IMR-90 (cell line): Measurements from ENCODE around the gene SSTR1. TPM values are rescaled to one million over a fixed set of nuclear protein-coding genes. Genes with fewer than 3 reads are reported as not detected.

ENCODE experiments used
- ATAC-seq: fragments of 200-7000 bp; cut with Tn5 transposase; 2 replicates; pipeline ENCODE4 v1.9.1; 2020; ENCODE audit warnings: low read depth, mild to moderate bottlenecking, moderate library complexity
- BruUV-seq: library from RNA; stranded (reverse); fragments of 400-500 nt; replicated peaks from 2 replicates; lab custom pipeline; 2021; lab: Mats Ljungman, UMichigan
- CTCF ChIA-PET: fragments of 300-600 bp; formaldehyde crosslinking; extraction: SDS; loops from one replicate; lab custom pipeline; 2021; ENCODE audit warnings: antibody characterized with exemption; lab: Yijun Ruan, JAX
- POLR2A ChIA-PET: fragments of 300-600 bp; sonication (Branson Sonifier 250); formaldehyde crosslinking; loops from one replicate; lab custom pipeline; 2022; ENCODE audit warnings: antibody characterized with exemption; ENCODE audit not compliant: unreplicated experiment; lab: Charles Lee
- DNase-seq: peaks from one replicate; pipeline ENCODE4 v3.0.0; 2013
- H2AFZ ChIP-seq: replicated peaks from 2 replicates; pipeline ENCODE3; 2013; ENCODE audit warnings: low read length, mild to moderate bottlenecking; ENCODE audit not compliant: poor library complexity
- H2AK5ac ChIP-seq: 2 replicates; pipeline ENCODE4 v1.6.1; 2013; ENCODE audit warnings: low read depth, low read length, inconsistent platforms
- H2AK9ac ChIP-seq: replicated peaks from 2 replicates; pipeline ENCODE3; 2013; ENCODE audit warnings: mild to moderate bottlenecking, low read depth, low read length, moderate library complexity; ENCODE audit not compliant: poor library complexity
- H2BK120ac ChIP-seq: 2 replicates; pipeline ENCODE4 v1.6.1; 2013; ENCODE audit warnings: low read depth, low read length, inconsistent platforms
- H2BK15ac ChIP-seq: 3 replicates; pipeline ENCODE4 v1.6.1; 2013; ENCODE audit warnings: low read depth, low read length, inconsistent platforms
- H2BK20ac ChIP-seq: 2 replicates; pipeline ENCODE4 v1.6.1; 2013; ENCODE audit warnings: low read depth, mild to moderate bottlenecking, inconsistent platforms, low read length, moderate library complexity
- H2BK5ac ChIP-seq: 2 replicates; pipeline ENCODE4 v1.6.1; 2013; ENCODE audit warnings: mild to moderate bottlenecking, low read depth, low read length, inconsistent platforms; ENCODE audit not compliant: poor library complexity, severe bottlenecking
- H3K14ac ChIP-seq: replicated peaks from 2 replicates; pipeline ENCODE4 v1.6.1; 2013; ENCODE audit warnings: low read depth, low read length, inconsistent platforms
- H3K18ac ChIP-seq: 2 replicates; pipeline ENCODE4 v1.6.1; 2013; ENCODE audit warnings: low read depth, low read length, control low read depth
- H3K23ac ChIP-seq: 2 replicates; pipeline ENCODE4 v1.6.1; 2013; ENCODE audit warnings: low read depth, low read length, inconsistent platforms
- H3K27ac ChIP-seq: 2 replicates; pipeline ENCODE4 v1.5.1; 2013; ENCODE audit warnings: mild to moderate bottlenecking, control low read depth, low read length; ENCODE audit not compliant: insufficient read depth
- H3K27me3 ChIP-seq: 2 replicates; pipeline ENCODE4 v1.6.1; 2013; ENCODE audit warnings: low read length; ENCODE audit not compliant: control insufficient read depth, insufficient read depth
- H3K36me3 ChIP-seq: 2 replicates; pipeline ENCODE4 v1.6.1; 2013; ENCODE audit warnings: low read length, mixed read lengths; ENCODE audit not compliant: control insufficient read depth, insufficient read depth
- H3K4ac ChIP-seq: 2 replicates; pipeline ENCODE4 v1.6.1; 2013; ENCODE audit warnings: low read depth, low read length, inconsistent platforms
- H3K4me1 ChIP-seq: 2 replicates; pipeline ENCODE4 v1.6.1; 2013; ENCODE audit warnings: low read length, mixed read lengths; ENCODE audit not compliant: control insufficient read depth, insufficient read depth
- H3K4me2 ChIP-seq: 2 replicates; pipeline ENCODE4 v1.6.1; 2013; ENCODE audit warnings: low read depth, mild to moderate bottlenecking, control low read depth, low read length, moderate library complexity
- H3K4me3 ChIP-seq: 2 replicates; pipeline ENCODE4 v1.5.1; 2013; ENCODE audit warnings: low read depth, mild to moderate bottlenecking, control low read depth, low read length, moderate library complexity; ENCODE audit not compliant: insufficient read depth
- H3K56ac ChIP-seq: 2 replicates; pipeline ENCODE4 v1.6.1; 2013; ENCODE audit warnings: low read length, inconsistent platforms; ENCODE audit not compliant: insufficient read depth; ENCODE audit errors: extremely low read depth
- H3K79me1 ChIP-seq, 2 experiments: 2 replicates each; pipeline ENCODE4 v1.6.1; 2013; ENCODE audit warnings: low read length in 2 of 2, inconsistent platforms in 1 of 2, low read depth in 1 of 2
- H3K9ac ChIP-seq: 2 replicates; pipeline ENCODE4 v1.6.1; 2013; ENCODE audit warnings: low read depth, low read length, control low read depth
- H3K9me1 ChIP-seq: 2 replicates; pipeline ENCODE4 v1.6.1; 2013; ENCODE audit warnings: low read length, inconsistent platforms; ENCODE audit not compliant: insufficient read depth
- H3K9me3 ChIP-seq: 2 replicates; pipeline ENCODE4 v1.6.1; 2013; ENCODE audit warnings: low read length; ENCODE audit not compliant: control insufficient read depth, insufficient read depth
- H4K20me1 ChIP-seq: 2 replicates; pipeline ENCODE4 v1.6.1; 2013; ENCODE audit warnings: low read length, inconsistent platforms; ENCODE audit not compliant: insufficient read depth
- H4K5ac ChIP-seq: 2 replicates; pipeline ENCODE4 v1.6.1; 2013; ENCODE audit warnings: mild to moderate bottlenecking, low read depth, low read length, control low read depth
- H4K8ac ChIP-seq, 2 experiments: 2 replicates each; pipeline ENCODE4 v1.6.1; 2013; ENCODE audit warnings: low read depth in 2 of 2, low read length in 2 of 2, control low read depth in 1 of 2, inconsistent platforms in 1 of 2
- H4K91ac ChIP-seq: 2 replicates; pipeline ENCODE4 v1.6.1; 2013; ENCODE audit warnings: low read depth, low read length, inconsistent platforms; ENCODE audit not compliant: insufficient read depth
- BHLHE40 ChIP-seq: fragments of 150-350 bp; IDR thresholded peaks from 2 replicates; pipeline ENCODE4 v1.6.1; 2016; ENCODE audit warnings: mild to moderate bottlenecking, low read depth, low read length
- CEBPB ChIP-seq: IDR thresholded peaks from 2 replicates; pipeline ENCODE4 v1.6.1; 2012; ENCODE audit warnings: low read depth, low read length, improper control_type of control experiment
- CHD1 ChIP-seq: IDR thresholded peaks from 2 replicates; pipeline ENCODE4 v1.6.1; 2012; ENCODE audit warnings: low read depth, low read length, improper control_type of control experiment
- CTCF ChIP-seq: conservative IDR thresholded peaks from 2 replicates; pipeline ENCODE4 v1.5.1; 2012; ENCODE audit warnings: mild to moderate bottlenecking, low read depth, low read length, improper control_type of control experiment
- ELK1 ChIP-seq: fragments of 150-350 bp; IDR thresholded peaks from 2 replicates; pipeline ENCODE4 v1.6.1; 2016; ENCODE audit warnings: low read depth, mild to moderate bottlenecking, low read length, moderate library complexity, borderline replicate concordance
- FOS ChIP-seq: fragments of 150-350 bp; IDR thresholded peaks from 2 replicates; pipeline ENCODE4 v1.6.1; 2016; ENCODE audit warnings: low read depth, low read length
- MAFK ChIP-seq: IDR thresholded peaks from 2 replicates; pipeline ENCODE4 v1.6.1; 2012; ENCODE audit warnings: low read depth, low read length, improper control_type of control experiment
- MAZ ChIP-seq: IDR thresholded peaks from 2 replicates; pipeline ENCODE4 v1.6.1; 2012; ENCODE audit warnings: low read depth, mild to moderate bottlenecking, low read length, improper control_type of control experiment, moderate library complexity, borderline replicate concordance
- MXI1 ChIP-seq: IDR thresholded peaks from 2 replicates; pipeline ENCODE4 v1.6.1; 2012; ENCODE audit warnings: low read depth, mild to moderate bottlenecking, low read length, moderate library complexity, borderline replicate concordance
- POLR2A ChIP-seq: IDR thresholded peaks from 2 replicates; pipeline ENCODE4 v1.6.1; 2012; ENCODE audit warnings: mild to moderate bottlenecking, low read depth, low read length
- RAD21 ChIP-seq: IDR thresholded peaks from 2 replicates; pipeline ENCODE4 v1.6.1; 2012; ENCODE audit warnings: low read length, improper control_type of control experiment
- RCOR1 ChIP-seq: IDR thresholded peaks from 2 replicates; pipeline ENCODE4 v1.6.1; 2012; ENCODE audit warnings: mild to moderate bottlenecking, low read length, improper control_type of control experiment; ENCODE audit not compliant: insufficient replicate concordance
- RFX5 ChIP-seq: IDR thresholded peaks from 2 replicates; pipeline ENCODE4 v1.8.0; 2012; ENCODE audit warnings: low read depth, mild to moderate bottlenecking, low read length, moderate library complexity
- dilution Hi-C: fragments of 300-500 bp; cut with HindIII; formaldehyde crosslinking; loops from one replicate; pipeline ENCODE4 v1.14.3; 2018; ENCODE audit warnings: low sequenced_read_pairs; ENCODE audit not compliant: unreplicated experiment
- in situ Hi-C: fragments of 300-500 bp; cut with MboI; formaldehyde crosslinking; loops from 3 replicates; pipeline ENCODE4 v1.14.3; 2019; ENCODE audit warnings: low sequenced_read_pairs, inconsistent platforms, mixed read lengths
- intact Hi-C: fragments of 100-400 bp; cut with micrococcal nuclease; formaldehyde crosslinking; loops from 2 replicates; pipeline ENCODE4 v1.10.0; 2022
- polyA plus RNA-seq, 3 experiments: library from polyadenylated mRNA; depleted of rRNA; stranded (reverse); fragments of >200 nt; gene quantifications; 2 replicates each; pipeline ENCODE4 v1.2.3, GENCODE V29; 2012; ENCODE audit warnings: low replicate concordance in 1 of 3
- total RNA-seq: library from RNA; depleted of rRNA; stranded (reverse); fragments of >200 nt; gene quantifications from 2 replicates; pipeline ENCODE4 v1.2.3, GENCODE V29; 2012
- TF ChIP-seq, protein P1 (sequence below): fragments of 150-350 bp; IDR thresholded peaks from 2 replicates; pipeline ENCODE4 v1.6.1; 2017; ENCODE audit warnings: mild to moderate bottlenecking, antibody characterized with exemption, low read length, low read depth

The SSTR1 gene
- total and polyA plus RNA-seq, 2 of the 4 experiments (the other 2 are of a cell fraction) = 1.1 to 5.5 TPM

- no peak overlapping the region for H2BK20ac ChIP-seq
- H3K56ac ChIP-seq = no peak overlapping the region; the same call in 1 of the 2 replicates
- ChIA-PET CTCF (no interaction called here), POLR2A (no interaction called here)
- peaks cover 10% of the 10 kb centered on the region; the same call in 1 of the 2 replicates for H3K4me1 ChIP-seq
- no peak overlapping the region for H3K23ac ChIP-seq
- no peaks in the 10 kb centered on the region for H3K9me3 ChIP-seq
- H2AK9ac ChIP-seq = no peak overlapping the region
- H4K8ac ChIP-seq = no peak overlapping the region
- H3K27ac ChIP-seq = no peak overlapping the region
- no peak for DNase-seq
- H2BK5ac ChIP-seq = no peak overlapping the region
- H3K18ac ChIP-seq = no peak overlapping the region
- no peak overlapping the region for H2BK15ac ChIP-seq
- no peak overlapping the region for H3K9ac ChIP-seq
- intact Hi-C loops = loop anchor here (5.0 kb wide), 1 partner anchor 655 kb away; no protein-coding TSS in a partner anchor
- dilution Hi-C loops = no loop called here
- TF ChIP-seq MAFK = no peak
- no peak for TF ChIP-seq CEBPB
- TF ChIP-seq BHLHE40 = no peak
- no peak for TF ChIP-seq MAZ
- no peak for TF ChIP-seq FOS
- TF ChIP-seq RFX5 = no peak
- TF ChIP-seq RCOR1 = no peak
- no peak for TF ChIP-seq RAD21
- no peak for TF ChIP-seq POLR2A
- TF ChIP-seq, protein P1, sequence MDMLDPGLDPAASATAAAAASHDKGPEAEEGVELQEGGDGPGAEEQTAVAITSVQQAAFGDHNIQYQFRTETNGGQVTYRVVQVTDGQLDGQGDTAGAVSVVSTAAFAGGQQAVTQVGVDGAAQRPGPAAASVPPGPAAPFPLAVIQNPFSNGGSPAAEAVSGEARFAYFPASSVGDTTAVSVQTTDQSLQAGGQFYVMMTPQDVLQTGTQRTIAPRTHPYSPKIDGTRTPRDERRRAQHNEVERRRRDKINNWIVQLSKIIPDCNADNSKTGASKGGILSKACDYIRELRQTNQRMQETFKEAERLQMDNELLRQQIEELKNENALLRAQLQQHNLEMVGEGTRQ = no peak
- TF ChIP-seq ELK1 = no peak
- TF ChIP-seq CTCF = no peak
- TF ChIP-seq CHD1 = no peak
- no peak for TF ChIP-seq MXI1
- no peak overlapping the region for H4K91ac ChIP-seq
- in situ Hi-C loops = no loop called here
- peak overlapping the region; percentile 61; the same call in 1 of the 2 replicates for H3K4me3 ChIP-seq
- H4K5ac ChIP-seq = no peak overlapping the region
- H3K4me2 ChIP-seq = peak overlapping the region; percentile 71; the same call in 1 of the 2 replicates
- no peak for ATAC-seq
- H3K79me1 ChIP-seq = peaks cover 0 to 20% of the 10 kb centered on the region in 2 experiments; a peak in 2 of 4 replicates
- no peak overlapping the region for H3K4ac ChIP-seq
- H3K14ac ChIP-seq = no peak overlapping the region
- no peaks in the 10 kb centered on the region for H4K20me1 ChIP-seq
- H3K9me1 ChIP-seq = peaks cover 9% of the 10 kb centered on the region; the same call in 1 of the 2 replicates
- no peak overlapping the region for H2AK5ac ChIP-seq
- no peaks in the 10 kb centered on the region for H3K27me3 ChIP-seq
- H3K36me3 ChIP-seq = no peaks in the 10 kb centered on the region
- H2AFZ ChIP-seq = no peak overlapping the region
- BruUV-seq = no TSS peak
- no peak overlapping the region for H2BK120ac ChIP-seq
Measured at GRCh38 chr14:38212111-38212510, 4.4 kb downstream of the SSTR1 start.
